HTR-8/SVneo (cell line): Measurements from ENCODE around the gene TULP3.
A peak's percentile ranks its signal among the peaks of the same experiment; 100 is the strongest.
"Not testable (repeated sequence)": the region's sequence is repeated elsewhere in the genome, so short reads cannot be mapped to it uniquely, and the experiment has no call there.

Source experiments
- DNase-seq: peaks from one replicate; pipeline ENCODE4 v3.0.0; 2011; ENCODE audit warnings: low spot score, mixed read lengths; ENCODE audit not compliant: insufficient read length
- FAIRE-seq: peaks from 2 replicates; lab custom pipeline; 2011; peaks lifted over from hg19 to GRCh38; lab: Jason Lieb, UNC

The TULP3 gene, protein sequence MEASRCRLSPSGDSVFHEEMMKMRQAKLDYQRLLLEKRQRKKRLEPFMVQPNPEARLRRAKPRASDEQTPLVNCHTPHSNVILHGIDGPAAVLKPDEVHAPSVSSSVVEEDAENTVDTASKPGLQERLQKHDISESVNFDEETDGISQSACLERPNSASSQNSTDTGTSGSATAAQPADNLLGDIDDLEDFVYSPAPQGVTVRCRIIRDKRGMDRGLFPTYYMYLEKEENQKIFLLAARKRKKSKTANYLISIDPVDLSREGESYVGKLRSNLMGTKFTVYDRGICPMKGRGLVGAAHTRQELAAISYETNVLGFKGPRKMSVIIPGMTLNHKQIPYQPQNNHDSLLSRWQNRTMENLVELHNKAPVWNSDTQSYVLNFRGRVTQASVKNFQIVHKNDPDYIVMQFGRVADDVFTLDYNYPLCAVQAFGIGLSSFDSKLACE

DNA sequence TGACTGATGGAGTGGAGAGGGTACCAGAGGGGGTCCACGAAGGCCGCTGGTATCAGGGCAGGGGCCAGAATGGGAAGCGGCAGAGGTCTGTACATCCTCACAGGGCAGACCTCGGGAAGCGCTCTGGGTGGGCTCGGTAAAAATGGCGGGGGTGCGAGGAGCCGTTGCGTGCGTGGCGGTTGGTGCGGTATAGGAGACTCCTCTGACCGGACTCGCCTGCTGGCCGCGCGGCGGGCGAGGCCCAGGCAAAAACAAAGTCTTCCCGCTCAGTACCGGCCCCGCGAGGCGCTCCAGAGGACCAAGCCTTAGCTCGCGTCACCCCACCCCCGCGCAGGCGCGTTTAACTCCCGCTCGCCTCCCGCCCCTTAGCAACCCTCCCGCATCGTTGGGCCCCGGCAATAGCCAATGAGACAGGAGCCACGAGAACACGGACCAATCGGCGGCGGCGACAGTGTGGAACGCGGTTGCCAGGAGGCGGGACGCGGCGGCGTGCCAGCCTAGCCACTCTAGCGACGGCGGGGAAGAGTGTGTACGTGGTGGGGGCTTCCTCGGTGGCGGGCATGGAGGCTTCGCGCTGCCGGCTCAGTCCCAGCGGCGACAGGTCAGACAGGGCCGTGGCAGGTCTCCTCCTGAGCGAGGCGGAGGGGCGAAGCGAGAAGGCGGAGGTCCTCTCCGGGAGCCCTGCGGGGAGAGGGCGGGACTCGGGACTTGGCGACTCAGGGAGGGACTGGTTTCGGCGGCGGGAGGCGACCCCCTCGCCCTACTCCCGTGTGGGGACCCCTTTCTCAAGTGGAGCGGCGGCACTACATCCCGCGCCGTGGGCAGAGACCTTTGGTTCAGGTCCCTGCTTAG is at the start of gene TULP3:
TULP3 (plus strand) TSS at position 504 of the 852 bp plus-strand sequence; CDS start at position 561, 57 bp downstream.
- DNase-seq: peak; percentile 99
- peak; percentile 99 for FAIRE-seq

DNA sequence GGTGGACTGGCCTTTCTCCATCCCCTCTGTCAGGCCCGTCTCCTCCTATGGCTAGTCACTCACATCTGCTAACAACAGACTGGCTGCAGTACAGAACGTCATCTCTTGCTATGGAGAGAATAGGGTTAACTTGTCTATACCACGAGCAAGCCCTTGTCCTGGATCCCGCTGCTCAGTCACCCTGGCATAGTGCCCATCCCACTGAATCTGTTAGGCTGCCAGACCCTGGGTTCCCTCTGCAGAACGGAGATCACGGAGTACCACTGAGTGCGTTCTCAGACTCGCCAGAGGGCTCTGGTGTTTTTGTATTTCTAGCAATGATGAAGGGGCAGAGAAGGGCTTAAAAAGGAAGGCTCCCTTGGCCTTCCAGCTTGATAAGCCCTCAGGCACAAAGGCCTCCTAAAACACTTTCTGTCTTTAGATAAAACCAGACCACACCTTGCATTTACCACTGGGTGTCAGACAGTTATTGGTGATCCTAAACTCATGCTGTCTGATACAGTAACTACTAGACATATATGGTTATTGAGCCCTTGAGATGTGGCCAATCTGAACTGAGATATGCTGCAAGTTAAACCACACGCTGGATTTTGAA is 49.5 kb upstream of the TULP3 start:
- no peak for FAIRE-seq
- no peak for DNase-seq

DNA sequence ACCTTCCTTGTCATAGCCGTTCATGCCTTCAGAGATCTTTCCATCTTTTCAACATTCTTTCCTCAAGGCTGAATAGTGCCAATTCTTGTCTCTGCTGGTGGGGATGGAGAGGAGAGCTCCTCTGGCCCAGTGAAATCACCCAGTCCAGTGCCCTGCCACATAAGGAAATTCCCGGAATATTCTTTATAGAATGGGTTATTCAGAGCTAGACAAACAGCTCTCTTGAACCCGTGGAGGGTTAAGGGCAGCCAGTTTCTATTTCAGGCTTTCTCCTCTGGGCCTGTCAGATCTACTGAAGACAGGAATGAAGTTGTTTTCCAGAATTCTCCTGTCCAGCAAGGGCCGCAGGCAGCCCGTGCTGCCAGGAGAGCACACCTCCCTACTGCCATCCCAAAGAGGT is 47.7 kb upstream of the TULP3 start:
- DNase-seq (no peak), FAIRE-seq (no peak)

DNA sequence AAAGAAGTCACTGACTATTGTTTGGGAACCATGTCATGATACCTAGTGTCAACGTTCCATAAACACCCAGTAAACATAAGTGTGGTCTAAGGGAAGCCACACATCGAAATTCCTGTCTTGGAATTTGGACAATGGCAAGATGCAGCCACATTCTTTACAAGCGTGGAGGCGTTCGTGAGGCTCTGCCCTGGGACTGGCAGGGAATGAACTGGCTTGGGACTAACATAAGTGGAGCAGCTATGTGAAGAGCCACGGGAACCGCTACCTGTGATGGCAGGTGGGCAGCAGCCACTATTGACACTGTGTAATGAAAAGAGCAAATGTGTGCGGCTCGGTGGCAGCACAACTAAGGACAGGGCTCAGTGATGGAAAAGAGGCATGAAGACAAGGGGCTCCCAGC is 45.9 kb upstream of the TULP3 start:
- no peak for DNase-seq
- FAIRE-seq: peak; percentile 69

DNA sequence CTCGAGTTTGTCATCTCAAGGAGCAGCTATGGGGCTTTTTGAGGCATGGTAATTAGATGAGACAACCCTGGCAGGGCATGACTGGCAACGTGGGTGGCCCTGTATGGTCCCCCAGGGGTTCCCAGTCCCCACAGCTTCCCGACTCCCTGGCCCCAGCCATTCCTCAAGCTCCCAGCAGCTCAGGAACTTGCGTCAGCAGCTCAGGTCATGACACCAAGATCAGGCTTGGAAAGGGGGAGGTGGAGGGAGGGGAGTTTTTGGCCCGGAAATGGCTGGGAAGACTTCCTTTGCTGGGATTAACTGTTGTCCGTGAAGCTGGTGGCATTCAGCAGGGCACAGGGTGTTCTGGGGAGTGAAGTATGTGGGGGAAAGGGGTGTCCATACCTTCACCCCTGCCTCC is 45.4 kb upstream of the TULP3 start:
- DNase-seq (peak; percentile 85), FAIRE-seq (peak; percentile 76)

DNA sequence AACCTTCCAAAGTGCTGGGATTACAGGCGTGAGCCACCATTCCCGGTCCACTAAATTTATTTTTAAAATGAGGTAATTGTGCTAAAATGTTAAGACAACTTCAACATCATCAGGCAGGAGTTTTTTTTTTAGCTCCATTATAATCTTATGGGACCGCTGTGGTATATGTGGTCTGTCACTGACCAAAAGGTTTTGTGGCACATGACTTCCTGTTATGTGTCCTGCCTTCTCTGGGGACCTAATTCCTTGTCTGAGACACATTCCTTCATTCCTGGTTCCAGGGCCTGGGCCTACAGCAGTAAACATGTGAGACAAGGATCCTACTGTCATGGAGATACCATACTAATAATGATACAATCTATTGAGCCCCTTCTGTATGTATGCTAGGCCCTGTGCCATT is 38.8 kb upstream of the TULP3 start:
- DNase-seq (no peak), FAIRE-seq (no peak)

DNA sequence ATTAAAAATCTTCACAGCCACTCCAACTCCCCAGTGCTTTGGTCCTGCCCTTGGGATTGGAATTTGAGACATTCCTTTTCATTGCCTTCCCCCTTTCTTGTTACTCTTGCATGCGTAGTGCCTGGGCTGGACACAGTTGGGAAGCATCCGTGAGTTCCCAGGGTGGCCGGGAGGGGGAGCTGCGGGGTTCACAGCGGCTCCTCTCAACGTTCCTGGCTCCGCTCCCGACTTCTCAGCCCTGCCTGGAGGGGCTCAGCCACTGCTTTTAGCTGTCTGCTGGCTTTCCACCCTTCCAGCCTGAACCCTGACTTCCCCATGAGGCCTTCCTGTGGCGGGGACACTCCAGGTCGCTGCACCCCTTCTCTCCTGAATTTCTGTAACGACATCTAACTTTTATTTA is 37.1 kb upstream of the TULP3 start:
- FAIRE-seq: peak; percentile 87

DNA sequence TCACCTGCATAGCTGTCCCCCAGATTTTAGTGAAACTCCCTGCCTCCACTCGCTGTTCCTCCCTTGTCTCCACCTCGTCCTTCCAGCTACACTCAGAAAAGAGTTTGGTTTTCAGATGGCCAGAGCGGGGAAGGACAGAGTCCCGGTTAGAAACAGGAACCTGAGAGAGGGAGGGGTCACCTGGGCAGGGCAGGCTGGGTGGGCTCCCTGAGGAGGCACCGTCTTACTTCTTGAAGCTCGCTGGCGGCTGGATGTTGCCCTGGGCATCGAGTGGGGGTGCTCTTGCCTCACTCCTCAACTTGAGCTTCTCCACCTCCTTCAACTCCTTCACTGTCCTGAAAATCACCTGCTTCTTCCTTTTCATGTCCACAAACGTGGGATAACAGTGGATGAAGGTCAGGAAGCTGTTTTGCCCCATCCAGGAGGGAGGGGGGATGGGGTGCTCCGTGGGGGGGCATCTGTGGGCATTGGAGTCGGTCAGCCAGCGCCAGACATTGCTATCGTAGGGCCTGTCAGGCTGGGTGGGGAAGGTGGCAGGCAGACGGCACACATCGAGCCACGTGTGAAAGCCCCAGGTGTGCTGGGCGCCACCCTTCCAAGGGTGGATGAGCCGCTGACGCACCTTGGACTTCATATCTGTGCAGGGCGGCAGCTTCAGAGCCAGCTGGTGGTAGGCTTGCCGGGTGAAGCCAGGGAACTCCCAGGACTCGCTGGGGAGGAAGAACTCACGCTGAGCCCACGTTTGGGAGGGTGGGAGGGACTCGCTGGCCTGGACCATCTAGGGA is 35.8 kb upstream of the TULP3 start:
- no peak for DNase-seq
- no peak for FAIRE-seq

More for the DNA sequence above, 37.1 kb upstream of the TULP3 start:
- peak; percentile 96 for DNase-seq

DNA sequence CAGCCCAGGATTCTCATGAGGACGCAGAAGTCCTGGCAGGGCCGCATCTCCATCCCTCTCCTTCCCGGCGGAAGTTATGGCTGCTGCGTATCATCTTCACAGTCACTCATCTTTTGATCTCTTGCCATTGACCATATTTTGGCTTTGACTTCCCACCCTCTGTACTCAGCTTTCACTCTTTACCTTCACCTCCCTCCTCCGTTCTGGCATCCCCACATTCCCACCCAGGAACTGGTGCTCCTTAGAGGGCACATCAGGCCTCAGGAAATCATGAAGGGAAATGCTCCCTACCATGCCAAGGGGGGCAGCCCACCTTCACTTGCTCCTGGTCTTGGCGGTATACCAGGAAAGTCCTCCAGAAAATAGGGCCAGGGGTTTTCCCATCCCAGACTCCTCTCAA is 35.1 kb upstream of the TULP3 start:
- no peak for FAIRE-seq
- no peak for DNase-seq

DNA sequence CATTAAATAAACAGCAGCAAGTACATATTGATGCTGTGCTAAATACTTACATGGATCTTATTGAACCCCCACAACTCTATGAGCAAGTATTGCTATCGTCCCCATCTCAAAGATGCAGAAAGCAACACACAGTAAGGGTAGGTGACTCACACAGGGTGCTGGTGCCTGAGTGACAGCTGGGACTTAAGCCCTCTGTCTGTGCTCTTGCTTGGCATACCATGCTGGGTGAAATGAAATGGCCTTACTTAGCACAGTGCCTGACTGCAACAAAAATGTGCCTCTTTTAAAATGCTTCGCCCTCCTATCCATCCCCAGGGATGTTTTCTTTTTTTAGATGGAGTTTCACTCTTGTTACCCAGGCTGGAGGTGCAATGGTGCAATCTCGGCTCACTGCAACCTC is 34.6 kb upstream of the TULP3 start:
- DNase-seq (no peak), FAIRE-seq (peak; percentile 42)

DNA sequence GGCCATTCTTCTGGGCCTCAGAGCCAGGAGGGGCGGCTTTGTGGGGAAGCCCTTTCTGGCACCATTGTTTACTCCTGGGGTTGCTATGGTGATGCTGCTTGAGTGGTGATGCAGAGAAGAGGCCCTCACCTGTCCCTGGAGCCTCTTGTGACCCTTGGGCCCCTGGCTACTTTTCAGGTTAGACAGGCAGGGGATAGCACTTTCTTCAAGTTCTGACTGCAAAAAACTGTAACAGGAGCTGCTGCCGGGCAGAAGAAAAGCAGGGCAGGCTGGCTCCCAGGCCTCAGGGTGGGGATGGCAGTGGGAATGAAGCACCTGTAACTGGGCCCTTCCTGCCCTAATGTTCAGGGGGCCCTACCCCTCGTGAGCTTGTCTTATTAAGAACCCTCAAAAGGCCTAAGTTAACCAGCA is 33.7 kb upstream of the TULP3 start, which contains the start of gene TEX52:
TEX52 (minus strand) TSS at position 19 of the 411 bp plus-strand sequence; CDS start at position 6, 13 bp downstream.
- FAIRE-seq: no peak
- DNase-seq: no peak

DNA sequence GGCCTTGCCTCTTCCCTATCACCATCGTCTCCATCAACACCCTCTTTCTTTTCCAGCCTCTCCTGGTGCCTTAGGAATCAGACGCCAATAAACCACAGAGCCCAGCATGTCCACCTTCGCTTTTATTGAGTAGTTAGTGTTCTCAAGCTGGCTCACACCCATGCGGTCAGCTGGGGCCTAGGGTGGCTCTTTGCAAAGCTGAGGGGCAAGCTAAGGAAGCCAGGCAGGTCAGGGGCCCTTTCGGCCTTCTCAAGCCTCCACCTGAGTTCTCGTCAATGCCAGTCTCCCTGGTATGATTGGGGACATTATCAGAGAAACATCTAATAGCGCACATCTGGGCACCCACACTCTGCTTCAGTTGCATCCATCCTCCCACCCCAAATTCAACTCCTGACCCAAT is 33.1 kb upstream of the TULP3 start:
- DNase-seq: no peak

DNA sequence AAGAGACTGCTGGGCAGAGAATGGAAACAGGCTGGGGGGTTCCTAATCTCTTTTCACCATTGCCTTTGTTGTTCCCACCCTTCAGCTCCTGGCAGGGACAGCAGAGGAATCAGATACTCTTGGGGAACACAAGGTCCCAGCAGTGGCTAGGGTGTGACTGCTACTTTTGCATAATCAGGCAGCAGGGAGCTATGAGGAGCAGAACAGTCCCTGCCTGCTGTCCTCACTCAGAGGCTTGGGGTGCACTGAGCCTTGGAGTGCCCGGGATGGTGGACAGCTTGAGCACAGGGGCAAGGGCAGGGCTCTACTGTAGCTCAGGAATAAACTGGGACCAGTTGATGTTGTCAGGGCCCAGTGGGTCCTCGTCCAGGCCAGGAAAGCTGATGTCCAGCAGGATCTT is 32.4 kb upstream of the TULP3 start:
- DNase-seq: no peak
- peak; percentile 62 for FAIRE-seq

More for the DNA sequence above, 33.1 kb upstream of the TULP3 start:
- FAIRE-seq: no peak

DNA sequence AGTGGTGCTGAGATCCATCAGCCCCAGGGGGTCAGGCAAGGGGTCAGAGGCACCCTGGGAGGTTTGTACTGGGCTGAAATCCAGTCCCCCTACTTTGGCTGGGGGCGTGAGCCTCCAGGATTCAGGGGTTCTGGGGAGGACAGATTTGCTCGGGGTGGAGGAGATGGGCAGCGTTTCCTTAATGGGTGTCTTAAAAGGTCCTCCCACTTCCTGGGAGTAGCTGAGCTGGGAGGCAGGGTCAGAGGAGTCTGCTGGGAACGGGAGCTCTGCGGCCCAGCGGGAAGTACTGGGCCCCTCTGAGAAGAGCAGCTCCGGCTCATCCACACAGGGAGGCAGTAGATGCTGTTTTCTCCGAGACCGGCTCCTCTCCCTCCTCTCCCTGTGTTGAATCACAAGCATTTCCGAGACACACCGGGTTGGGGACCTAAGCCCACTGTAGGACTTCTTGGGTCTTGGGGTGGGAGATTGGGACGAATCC is 31.7 kb upstream of the TULP3 start:
- no peak for DNase-seq
- FAIRE-seq: no peak

DNA sequence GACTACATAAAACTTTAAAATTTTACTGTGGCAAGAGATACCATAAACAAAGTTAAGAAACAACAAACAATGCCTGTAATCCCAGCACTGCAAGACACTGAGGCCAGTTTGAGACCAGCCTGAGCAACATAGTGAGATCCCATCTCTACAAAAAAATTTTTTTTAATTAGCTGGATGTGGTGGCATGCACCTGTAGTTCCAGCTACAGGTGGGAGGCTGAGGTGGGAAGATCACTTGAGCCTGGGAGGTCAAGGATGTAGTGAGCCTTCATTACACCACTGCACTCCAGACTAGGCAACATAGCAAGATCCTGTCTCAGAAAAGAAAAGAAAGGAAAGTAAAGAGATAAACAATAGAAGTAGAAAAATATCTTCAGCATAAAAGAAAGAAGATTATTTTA is 30.5 kb upstream of the TULP3 start:
- no peak for DNase-seq

DNA sequence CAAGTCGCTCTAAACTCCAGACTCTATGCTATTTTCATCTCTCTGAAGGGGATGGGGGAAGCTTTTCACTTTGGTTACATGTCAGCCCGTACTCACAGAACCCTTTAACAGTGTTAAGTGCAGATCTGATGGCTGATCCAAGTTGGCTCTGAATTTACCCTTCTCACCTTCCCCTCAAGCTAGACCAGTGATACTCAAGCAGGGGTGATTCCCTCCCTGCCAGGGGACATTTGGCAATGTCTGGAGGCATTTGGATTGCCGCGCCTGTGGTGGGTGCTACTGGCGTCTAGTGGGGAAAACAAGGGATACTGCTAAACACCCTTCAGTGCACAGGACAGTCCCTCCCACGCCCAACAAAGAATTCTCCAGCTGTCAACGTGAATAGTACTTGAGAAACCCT is 27.8 kb upstream of the TULP3 start:
- no peak for DNase-seq
- FAIRE-seq: no peak

More for the DNA sequence above, 30.5 kb upstream of the TULP3 start:
- no peak for FAIRE-seq

DNA sequence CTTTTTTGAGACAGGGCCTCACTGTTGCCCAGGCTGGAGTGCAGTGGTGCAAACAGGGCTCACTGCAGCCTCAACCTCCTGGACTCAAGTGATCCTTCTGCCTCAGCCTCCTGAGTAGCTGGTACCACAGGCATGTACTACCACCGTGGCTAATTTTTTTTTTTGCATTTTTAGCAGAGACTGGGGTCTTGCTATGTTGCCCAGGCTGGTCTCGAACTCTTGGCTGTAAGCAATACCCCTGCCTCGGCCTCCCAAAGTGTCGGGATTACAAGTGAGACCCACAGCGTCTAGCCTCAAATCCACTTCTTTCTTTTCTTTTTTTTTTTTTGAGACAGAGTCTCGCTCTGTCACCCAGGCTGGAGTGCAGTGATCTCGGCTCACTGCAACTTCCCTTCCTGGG is 27.3 kb upstream of the TULP3 start:
- FAIRE-seq, DNase-seq: not testable (repeated sequence)

DNA sequence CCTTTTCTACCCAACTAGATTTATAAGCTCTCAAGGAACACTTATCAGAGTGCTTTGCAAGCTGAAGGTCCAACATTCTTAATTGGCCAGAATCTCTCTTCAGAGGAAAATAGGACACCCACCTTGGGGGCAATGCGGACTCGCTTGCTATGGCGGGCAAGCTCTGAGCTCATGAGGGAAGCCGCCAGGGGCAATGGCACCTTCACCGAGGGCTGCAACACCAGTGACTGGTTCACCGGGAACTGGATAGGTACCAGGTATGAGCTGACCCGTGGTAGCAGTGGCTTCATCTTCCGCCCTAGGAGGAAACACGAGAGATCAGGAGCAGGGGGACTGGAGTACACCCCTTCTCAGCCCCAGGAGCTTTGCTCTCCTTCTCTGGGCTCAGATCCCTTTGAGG is 26.5 kb upstream of the TULP3 start:
- DNase-seq: no peak
- no peak for FAIRE-seq

DNA sequence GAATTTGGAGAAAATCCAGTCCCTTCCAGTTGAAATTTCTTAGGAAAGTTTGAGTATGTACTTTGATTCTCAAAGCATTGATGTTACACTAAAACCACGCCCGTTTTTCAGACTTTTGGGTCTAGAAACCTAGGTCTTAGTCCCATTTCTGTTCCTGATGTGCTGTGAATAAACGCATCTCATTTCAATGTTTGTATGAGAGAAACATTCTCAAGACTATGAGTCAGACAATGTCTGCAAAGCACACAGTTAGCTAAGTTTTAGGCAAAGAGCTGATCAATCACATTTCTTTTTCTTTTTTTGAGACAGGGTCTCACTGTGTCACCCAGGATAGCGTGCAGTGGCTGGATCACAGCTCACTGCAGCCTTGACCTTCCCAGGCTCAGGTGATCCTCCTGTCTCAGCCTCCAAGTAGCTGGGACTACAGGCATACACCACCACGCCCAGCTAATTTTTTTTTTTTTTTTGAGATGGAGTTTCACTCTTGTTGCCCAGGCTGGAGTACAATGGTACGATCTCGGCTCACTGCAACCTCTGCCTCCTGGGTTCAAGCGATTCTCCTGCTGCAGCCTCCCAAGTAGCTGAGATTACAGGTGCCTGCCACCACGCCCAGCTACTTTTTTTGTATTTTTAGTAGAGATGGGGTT is 21.6 kb upstream of the TULP3 start:
- DNase-seq, FAIRE-seq: not testable (repeated sequence)
